Mammary epithelial cell (primary cell): ENCODE measurements around the gene PEF1.

Experiments
- EZH2 ChIP-seq: IDR thresholded peaks from 2 replicates; pipeline ENCODE4 v1.6.1; 2012; ENCODE audit warnings: low read length, inconsistent platforms, borderline replicate concordance
- TF ChIP-seq, protein P1 (sequence below), 2 donors: IDR thresholded peaks in 1 of 2; conservative IDR thresholded peaks in 1 of 2; 2 replicates each; pipeline ENCODE4 v1.5.1; 2011 to 2012; ENCODE audit warnings: inconsistent platforms in 2 of 2, low read length in 2 of 2, mild to moderate bottlenecking in 2 of 2, control low read depth in 1 of 2, low read depth in 1 of 2; ENCODE audit not compliant: insufficient read depth in 1 of 2; ENCODE audit errors: extremely low read depth in 1 of 2

GRCh38 chr1:31648190-31648589 is 3.5 kb upstream of the PEF1 start:
- TF ChIP-seq, protein P1, sequence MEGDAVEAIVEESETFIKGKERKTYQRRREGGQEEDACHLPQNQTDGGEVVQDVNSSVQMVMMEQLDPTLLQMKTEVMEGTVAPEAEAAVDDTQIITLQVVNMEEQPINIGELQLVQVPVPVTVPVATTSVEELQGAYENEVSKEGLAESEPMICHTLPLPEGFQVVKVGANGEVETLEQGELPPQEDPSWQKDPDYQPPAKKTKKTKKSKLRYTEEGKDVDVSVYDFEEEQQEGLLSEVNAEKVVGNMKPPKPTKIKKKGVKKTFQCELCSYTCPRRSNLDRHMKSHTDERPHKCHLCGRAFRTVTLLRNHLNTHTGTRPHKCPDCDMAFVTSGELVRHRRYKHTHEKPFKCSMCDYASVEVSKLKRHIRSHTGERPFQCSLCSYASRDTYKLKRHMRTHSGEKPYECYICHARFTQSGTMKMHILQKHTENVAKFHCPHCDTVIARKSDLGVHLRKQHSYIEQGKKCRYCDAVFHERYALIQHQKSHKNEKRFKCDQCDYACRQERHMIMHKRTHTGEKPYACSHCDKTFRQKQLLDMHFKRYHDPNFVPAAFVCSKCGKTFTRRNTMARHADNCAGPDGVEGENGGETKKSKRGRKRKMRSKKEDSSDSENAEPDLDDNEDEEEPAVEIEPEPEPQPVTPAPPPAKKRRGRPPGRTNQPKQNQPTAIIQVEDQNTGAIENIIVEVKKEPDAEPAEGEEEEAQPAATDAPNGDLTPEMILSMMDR (conservative IDR thresholded peaks at IDR 0.05 in 1 of 2, IDR thresholded peaks at IDR 0.05 in 1 of 2; ENCODE audit: extremely low read depth in 1 of 2, insufficient read depth in 1 of 2, low read depth in 1 of 2, low read length in 2 of 2), result no peak
- no peak for TF ChIP-seq EZH2
